ENCODE results near the gene C14orf119. TPM values are rescaled to one million over a fixed set of nuclear protein-coding genes. Genes with fewer than 3 reads are reported as not detected.
A peak's percentile ranks its signal among the peaks of the same experiment; 100 is the strongest.

The C14orf119 gene
- total RNA-seq, 4 donors from 2014 or later = 21.3 to 37.1 (median 28.9) TPM

GRCh38 chr14:23103581-23103980 lies 8.3 kb downstream of the C14orf119 start:
- Histone ChIP-seq H3K27me3 (no peaks in the 10 kb centered on the region), H3K9me3 (no peaks in the 10 kb centered on the region), H3K4me1 (peaks cover 9 to 45% of the 10 kb centered on the region in 2 donors), H3K4me3 (replicated peaks in 1 of 3) (no peak overlapping the region), H3K27ac (no peak overlapping the region), H3K36me3 (peaks cover 0 to 2% of the 10 kb centered on the region in 2 donors)
- TF ChIP-seq CTCF (IDR thresholded peaks at IDR 0.05) = no peak
- 87 to 93% methylated on average over 4 of the region's 4 CpGs for WGBS, 2 donors
- intact Hi-C loops (cut with DNase I) = no loop called here
- no peak for DNase-seq

- WGBS, 2 donors = 80 to 87% methylated on average over 6 of the region's 6 CpGs
- TF ChIP-seq CTCF (IDR thresholded peaks at IDR 0.05) (no peak), POLR2A (IDR thresholded peaks at IDR 0.05) (no peak)
- Histone ChIP-seq H3K4me1 (peaks cover 9 to 41% of the 10 kb centered on the region in 2 donors), H3K27me3 (no peaks in the 10 kb centered on the region), H3K4me3 (replicated peaks in 1 of 3) (no peak overlapping the region), H3K36me3 (no peaks in the 10 kb centered on the region), H3K9me3 (no peaks in the 10 kb centered on the region), H3K27ac (no peak overlapping the region)
- intact Hi-C loops (cut with DNase I) = no loop called here
- no peak for DNase-seq
Measured at GRCh38 chr14:23104070-23104590, 8.8 kb downstream of the C14orf119 start.

- WGBS, 2 donors = 68 to 70% methylated on average over 11 of the region's 11 CpGs
- Histone ChIP-seq H3K27ac (peak within 1 kb of the TSS; percentile 24 to 67 (median 65)), H3K27me3 (no peaks in the 10 kb centered on the region)
Measured at GRCh38 chr14:23104591-23105347, 9.5 kb downstream of the C14orf119 start, which contains the start of gene CIROP. Gene CIROP (minus strand): TSS chr14:23104989. CDS start chr14:23104920, 69 bp downstream.

GRCh38 chr14:23105348-23105824 lies 10.1 kb downstream of the C14orf119 start:
- peak overlapping the region; percentile 24 to 67 (median 65) for H3K27ac ChIP-seq
- 87 to 91% methylated on average over 4 of the region's 4 CpGs for WGBS, 2 donors

More at GRCh38 chr14:23104591-23105347, 9.5 kb downstream of the C14orf119 start, which contains the start of gene CIROP:
- H3K4me3 ChIP-seq (replicated peaks in 1 of 3) = no peak within 1 kb of the TSS
- TF ChIP-seq CTCF (IDR thresholded peaks at IDR 0.05) (no peak), POLR2A (IDR thresholded peaks at IDR 0.05) (no peak)
- H3K4me1 ChIP-seq = peaks cover 9 to 36% of the 10 kb centered on the region in 2 donors
- intact Hi-C loops (cut with DNase I) = no loop called here
- DNase-seq = peak in 1 of 2 donors; percentile 48
- no peaks in the 10 kb centered on the region for H3K9me3 ChIP-seq
- no peaks in the 10 kb centered on the region for H3K36me3 ChIP-seq

More at GRCh38 chr14:23105348-23105824, 10.1 kb downstream of the C14orf119 start:
- TF ChIP-seq CTCF (IDR thresholded peaks at IDR 0.05) = no peak
- no peak for TF ChIP-seq POLR2A (IDR thresholded peaks at IDR 0.05)
- Histone ChIP-seq H3K4me1 (peaks cover 9 to 33% of the 10 kb centered on the region in 2 donors), H3K9me3 (no peaks in the 10 kb centered on the region), H3K27me3 (no peaks in the 10 kb centered on the region), H3K4me3 (replicated peaks in 1 of 3) (no peak overlapping the region), H3K36me3 (no peaks in the 10 kb centered on the region)
- no peak for DNase-seq
- intact Hi-C loops (cut with DNase I) = no loop called here

Measured in thyroid gland (tissue), 4 donors.